NCI-H2196 (cell line): ENCODE measurements around the gene MED13L.
A peak's percentile ranks its signal among the peaks of the same experiment; 100 is the strongest.

ENCODE experiments used
- DNase-seq: peaks from one replicate; lab custom pipeline; 2025; ENCODE audit not compliant: unreplicated experiment; lab: John Stamatoyannopoulos, UW

Gene MED13L

GRCh38 chr12:116026768-116027550 is 250.5 kb downstream of the MED13L start:
- DNase-seq, result no peak

GRCh38 chr12:116026346-116026745 is 251.1 kb downstream of the MED13L start:
- no peak for DNase-seq

- no peak for DNase-seq
Measured at GRCh38 chr12:116024769-116025168, 252.7 kb downstream of the MED13L start.

GRCh38 chr12:116019415-116019814 is 258.1 kb downstream of the MED13L start:
- no peak for DNase-seq

GRCh38 chr12:116018282-116018681 is 259.2 kb downstream of the MED13L start:
- DNase-seq, result peak; percentile 15

GRCh38 chr12:116015525-116015924 is 262.0 kb downstream of the MED13L start:
- DNase-seq, result peak; percentile 59

GRCh38 chr12:116012757-116013156 is 264.7 kb downstream of the MED13L start:
- DNase-seq, result no peak

- no peak for DNase-seq
Measured at GRCh38 chr12:116011217-116011616, 266.3 kb downstream of the MED13L start.

- DNase-seq, result no peak
Measured at GRCh38 chr12:116010467-116010866, 267.0 kb downstream of the MED13L start.

GRCh38 chr12:116009805-116010204 is 267.7 kb downstream of the MED13L start:
- DNase-seq, result no peak

- DNase-seq, result no peak
Measured at GRCh38 chr12:116006141-116006540, 271.4 kb downstream of the MED13L start.

- no peak for DNase-seq
Measured at GRCh38 chr12:116002890-116003536, 274.5 kb downstream of the MED13L start.

GRCh38 chr12:116000252-116000651 is 277.2 kb downstream of the MED13L start:
- DNase-seq, result no peak

GRCh38 chr12:115999582-115999981 is 277.9 kb downstream of the MED13L start:
- DNase-seq, result no peak

- DNase-seq, result no peak
Measured at GRCh38 chr12:115998794-115999478, 278.6 kb downstream of the MED13L start.

- peak; percentile 49 for DNase-seq
Measured at GRCh38 chr12:115998119-115998633, 279.3 kb downstream of the MED13L start.

GRCh38 chr12:115993737-115994136 is 283.8 kb downstream of the MED13L start:
- no peak for DNase-seq

GRCh38 chr12:115990241-115990640 is 287.3 kb downstream of the MED13L start:
- DNase-seq, result no peak

GRCh38 chr12:115988625-115989563 is 288.6 kb downstream of the MED13L start:
- DNase-seq, result no peak

GRCh38 chr12:115988212-115988611 is 289.3 kb downstream of the MED13L start:
- no peak for DNase-seq

- no peak for DNase-seq
Measured at GRCh38 chr12:115984616-115985015, 292.9 kb downstream of the MED13L start.
